SK-N-SH (cell line): ENCODE results near the gene ADAMTS17.

Source experiments
- ELF1 ChIP-seq: IDR thresholded peaks from 2 replicates; pipeline ENCODE4 v1.4.0; 2012
- EP300 ChIP-seq, 2 experiments: IDR thresholded peaks; 2 replicates each; pipeline versions ENCODE4 v1.4.0 to v1.6.1; 2012; ENCODE audit warnings: borderline replicate concordance in 1 of 2, low read depth in 1 of 2, low read length in 1 of 2
- EZH2phosphoT487 ChIP-seq: fragments of 200-600 bp; sonication (generic); IDR thresholded peaks from 2 replicates; pipeline ENCODE4 v1.6.1; 2017; ENCODE audit warnings: low read depth, mixed run types, mild to moderate bottlenecking, antibody characterized with exemption, moderate library complexity, borderline replicate concordance
- GATA2 ChIP-seq: sonication (generic); formaldehyde crosslinking; IDR thresholded peaks from 2 replicates; pipeline ENCODE4 v1.5.0; 2020; ENCODE audit warnings: mild to moderate bottlenecking, missing genetic modification reagents
- MEF2A ChIP-seq: IDR thresholded peaks from 2 replicates; pipeline ENCODE4 v1.4.0; 2012; ENCODE audit warnings: low read depth, borderline replicate concordance
- MXI1 ChIP-seq: IDR thresholded peaks from 2 replicates; pipeline ENCODE4 v1.6.1; 2012; ENCODE audit warnings: mild to moderate bottlenecking, low read depth, low read length, improper control_type of control experiment
- POLR2AphosphoS5 ChIP-seq: IDR thresholded peaks from 2 replicates; pipeline ENCODE4 v1.6.1; 2012; ENCODE audit warnings: low read depth, low read length
- RFX5 ChIP-seq: IDR thresholded peaks from 2 replicates; pipeline ENCODE4 v1.6.1; 2012; ENCODE audit warnings: mild to moderate bottlenecking, improper control_type of control experiment, low read length
- RXRA ChIP-seq: IDR thresholded peaks from 2 replicates; pipeline ENCODE4 v1.4.0; 2012; ENCODE audit warnings: low read depth, mild to moderate bottlenecking, borderline replicate concordance
- SIN3A ChIP-seq: IDR thresholded peaks from 2 replicates; pipeline ENCODE4 v1.6.1; 2012; ENCODE audit warnings: low read depth, mild to moderate bottlenecking, low read length, moderate library complexity, borderline replicate concordance
- YY1 ChIP-seq: IDR thresholded peaks from 2 replicates; pipeline ENCODE4 v1.4.0; 2012; ENCODE audit warnings: low read depth, mild to moderate bottlenecking
- TF ChIP-seq, protein P1 (sequence below): fragments of 200-600 bp; sonication (generic); IDR thresholded peaks from 2 replicates; pipeline ENCODE4 v1.6.1; 2017; ENCODE audit warnings: antibody characterized with exemption, mild to moderate bottlenecking, moderate library complexity

- no peak for TF ChIP-seq POLR2AphosphoS5
- no peak for TF ChIP-seq EP300 (IDR thresholded peaks at IDR 0.05; ENCODE audit: borderline replicate concordance in 1 of 2, low read depth in 1 of 2, low read length in 1 of 2)
- TF ChIP-seq, protein P1, sequence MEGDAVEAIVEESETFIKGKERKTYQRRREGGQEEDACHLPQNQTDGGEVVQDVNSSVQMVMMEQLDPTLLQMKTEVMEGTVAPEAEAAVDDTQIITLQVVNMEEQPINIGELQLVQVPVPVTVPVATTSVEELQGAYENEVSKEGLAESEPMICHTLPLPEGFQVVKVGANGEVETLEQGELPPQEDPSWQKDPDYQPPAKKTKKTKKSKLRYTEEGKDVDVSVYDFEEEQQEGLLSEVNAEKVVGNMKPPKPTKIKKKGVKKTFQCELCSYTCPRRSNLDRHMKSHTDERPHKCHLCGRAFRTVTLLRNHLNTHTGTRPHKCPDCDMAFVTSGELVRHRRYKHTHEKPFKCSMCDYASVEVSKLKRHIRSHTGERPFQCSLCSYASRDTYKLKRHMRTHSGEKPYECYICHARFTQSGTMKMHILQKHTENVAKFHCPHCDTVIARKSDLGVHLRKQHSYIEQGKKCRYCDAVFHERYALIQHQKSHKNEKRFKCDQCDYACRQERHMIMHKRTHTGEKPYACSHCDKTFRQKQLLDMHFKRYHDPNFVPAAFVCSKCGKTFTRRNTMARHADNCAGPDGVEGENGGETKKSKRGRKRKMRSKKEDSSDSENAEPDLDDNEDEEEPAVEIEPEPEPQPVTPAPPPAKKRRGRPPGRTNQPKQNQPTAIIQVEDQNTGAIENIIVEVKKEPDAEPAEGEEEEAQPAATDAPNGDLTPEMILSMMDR: no peak
- TF ChIP-seq MEF2A: no peak
- no peak for TF ChIP-seq MXI1
- no peak for TF ChIP-seq EZH2phosphoT487
- no peak for TF ChIP-seq RFX5
- TF ChIP-seq YY1: no peak
- TF ChIP-seq RXRA: no peak
- no peak for TF ChIP-seq ELF1
- no peak for TF ChIP-seq GATA2 (CRISPR knock-in tag)
- TF ChIP-seq SIN3A: no peak
Measured at GRCh38 chr15:99989095-99989494, 352.7 kb downstream of the ADAMTS17 start.
